GM21447 (cell line): ENCODE results near the gene CAMK1D.

ENCODE experiments used
- ATAC-seq: cut with Tn5 transposase; IDR thresholded peaks from one replicate; pipeline ENCODE4 v1.9.1; 2021; ENCODE audit not compliant: unreplicated experiment

CAMK1D gene

GRCh38 chr10:12685261-12686058, 336.1 kb downstream of the CAMK1D start:
- no peak for ATAC-seq

- no peak for ATAC-seq
Observed at GRCh38 chr10:12687996-12688395, 338.6 kb downstream of the CAMK1D start.

GRCh38 chr10:12689893-12690292, 340.5 kb downstream of the CAMK1D start:
- no peak for ATAC-seq

GRCh38 chr10:12690525-12691126, 341.3 kb downstream of the CAMK1D start:
- no peak for ATAC-seq

GRCh38 chr10:12691596-12691995, 342.2 kb downstream of the CAMK1D start:
- no peak for ATAC-seq

GRCh38 chr10:12697764-12698163, 348.4 kb downstream of the CAMK1D start:
- ATAC-seq = no peak

- ATAC-seq = no peak
Observed at GRCh38 chr10:12699258-12699700, 349.9 kb downstream of the CAMK1D start.

GRCh38 chr10:12699781-12700556, 350.6 kb downstream of the CAMK1D start:
- no peak for ATAC-seq

- ATAC-seq = no peak
Observed at GRCh38 chr10:12700557-12700874, 351.2 kb downstream of the CAMK1D start.

- no peak for ATAC-seq
Observed at GRCh38 chr10:12701696-12702095, 352.3 kb downstream of the CAMK1D start.

GRCh38 chr10:12702215-12702770, 352.9 kb downstream of the CAMK1D start:
- no peak for ATAC-seq

GRCh38 chr10:12703126-12703525, 353.8 kb downstream of the CAMK1D start:
- ATAC-seq = no peak

GRCh38 chr10:12703813-12704212, 354.5 kb downstream of the CAMK1D start:
- ATAC-seq = no peak

GRCh38 chr10:12704488-12704887, 355.1 kb downstream of the CAMK1D start:
- ATAC-seq = no peak

- ATAC-seq = no peak
Observed at GRCh38 chr10:12705943-12706342, 356.6 kb downstream of the CAMK1D start.

- ATAC-seq = no peak
Observed at GRCh38 chr10:12707461-12708185, 358.3 kb downstream of the CAMK1D start.

- ATAC-seq = no peak
Observed at GRCh38 chr10:12709000-12709401, 359.7 kb downstream of the CAMK1D start.

GRCh38 chr10:12709521-12709963, 360.2 kb downstream of the CAMK1D start:
- ATAC-seq = no peak

GRCh38 chr10:12710157-12710556, 360.8 kb downstream of the CAMK1D start:
- no peak for ATAC-seq

GRCh38 chr10:12710594-12711349, 361.4 kb downstream of the CAMK1D start:
- ATAC-seq = peak; percentile 83
